Left ventricle myocardium inferior (tissue), 1 donor: ENCODE measurements around the gene GDAP1L1. TPM values are rescaled to one million over a fixed set of nuclear protein-coding genes. Genes with fewer than 3 reads are reported as not detected.
A peak's percentile ranks its signal among the peaks of the same experiment; 100 is the strongest.

Experiments
- DNase-seq: peaks from one replicate; pipeline ENCODE4 v3.0.0-alpha.2; 2020
- H3K27ac ChIP-seq: fragments of 200-600 bp; replicated peaks from 2 replicates; pipeline ENCODE4 v1.8.0; 2021
- H3K27me3 ChIP-seq: fragments of 200-600 bp; 2 replicates; pipeline ENCODE4 v1.8.0; 2021; ENCODE audit warnings: low read depth
- H3K36me3 ChIP-seq: fragments of 200-600 bp; 2 replicates; pipeline ENCODE4 v1.8.0; 2021
- H3K4me1 ChIP-seq: fragments of 200-600 bp; 2 replicates; pipeline ENCODE4 v1.8.0; 2021
- H3K4me3 ChIP-seq: fragments of 200-600 bp; 2 replicates; pipeline ENCODE4 v1.8.0; 2021; ENCODE audit warnings: mild to moderate bottlenecking, moderate library complexity
- H3K9me3 ChIP-seq: fragments of 200-600 bp; replicated peaks from 2 replicates; pipeline ENCODE4 v1.8.0; 2021
- CTCF ChIP-seq: fragments of 200-600 bp; IDR thresholded peaks from 2 replicates; pipeline ENCODE4 v1.8.0; 2021; ENCODE audit warnings: antibody characterized with exemption, mild to moderate bottlenecking, borderline replicate concordance
- intact Hi-C: fragments of 100-400 bp; cut with micrococcal nuclease; formaldehyde crosslinking; loops from one replicate; pipeline ENCODE4 v1.11.0; 2022
- total RNA-seq: library from RNA; stranded (reverse); fragmentation: NEBNext Ultra II Directional; extraction: Animal tissue kit (Norgen Biotek cat#: 25700); gene quantifications from one replicate; pipeline ENCODE4 v1.2.1, GENCODE V29; 2021
- donor health status: DM: no; HTN: yes; CAD: no; lungs with severe emphysema.

Gene GDAP1L1
- total RNA-seq, 1 donor from 2014 or later = 0.55 TPM

DNA sequence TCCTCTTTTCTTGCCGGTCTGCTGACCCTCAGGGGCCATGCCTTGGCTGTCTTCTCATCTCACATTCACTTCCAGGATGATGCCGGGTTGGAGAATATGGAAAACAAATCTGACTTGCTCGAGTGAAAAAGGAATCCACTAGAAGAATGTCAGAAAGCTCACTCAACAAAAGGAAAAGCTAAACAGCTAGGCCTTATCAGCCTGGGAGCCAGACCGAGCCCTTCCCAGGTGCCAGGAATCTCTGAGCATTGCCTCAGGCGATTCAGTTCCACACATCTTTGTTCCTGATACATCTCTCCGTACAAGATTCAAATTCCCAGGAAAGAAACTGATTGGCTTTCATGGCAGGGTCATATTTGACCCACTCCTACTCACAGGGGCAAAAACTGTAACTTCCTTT lies 27.3 kb upstream of the GDAP1L1 start:
- no peak for DNase-seq
- H3K27me3 ChIP-seq = no peaks in the 10 kb centered on the region
- no peak overlapping the region for H3K4me3 ChIP-seq
- H3K4me1 ChIP-seq = peaks cover 39% of the 10 kb centered on the region
- peak overlapping the region; percentile 80 for H3K27ac ChIP-seq
- H3K36me3 ChIP-seq = peaks cover 5% of the 10 kb centered on the region
- H3K9me3 ChIP-seq = no peaks in the 10 kb centered on the region
- intact Hi-C loops = loop anchor here (5.0 kb wide), 1 partner anchor 93 kb away; the partner anchor contains the start of gene FITM2
- no peak for TF ChIP-seq CTCF

- H3K4me3 ChIP-seq = no peak overlapping the region
- H3K27me3 ChIP-seq = no peaks in the 10 kb centered on the region
- peak overlapping the region; percentile 80 for H3K27ac ChIP-seq
- H3K9me3 ChIP-seq = no peaks in the 10 kb centered on the region
- H3K36me3 ChIP-seq = peaks cover 5% of the 10 kb centered on the region
- H3K4me1 ChIP-seq = peaks cover 39% of the 10 kb centered on the region
- intact Hi-C loops = no loop called here
- DNase-seq = no peak
- no peak for TF ChIP-seq CTCF
These were observed 25.6 kb upstream of the GDAP1L1 start for GRCh38 chr20:44221368-44221954.

- peaks cover 5% of the 10 kb centered on the region for H3K36me3 ChIP-seq
- intact Hi-C loops = no loop called here
- peak overlapping the region; percentile 80 for H3K27ac ChIP-seq
- no peaks in the 10 kb centered on the region for H3K27me3 ChIP-seq
- no peak for DNase-seq
- no peaks in the 10 kb centered on the region for H3K9me3 ChIP-seq
- peaks cover 39% of the 10 kb centered on the region for H3K4me1 ChIP-seq
- TF ChIP-seq CTCF = no peak
- H3K4me3 ChIP-seq = no peak overlapping the region
These were observed 25.1 kb upstream of the GDAP1L1 start for GRCh38 chr20:44222027-44222426.

GRCh38 chr20:44222633-44223368 lies 24.3 kb upstream of the GDAP1L1 start:
- intact Hi-C loops = no loop called here
- H3K27ac ChIP-seq = peak overlapping the region; percentile 80
- DNase-seq = peak; percentile 28
- peaks cover 5% of the 10 kb centered on the region for H3K36me3 ChIP-seq
- no peaks in the 10 kb centered on the region for H3K27me3 ChIP-seq
- no peaks in the 10 kb centered on the region for H3K9me3 ChIP-seq
- H3K4me1 ChIP-seq = peaks cover 39% of the 10 kb centered on the region
- TF ChIP-seq CTCF = no peak
- H3K4me3 ChIP-seq = no peak overlapping the region

- Histone ChIP-seq H3K4me1 (peaks cover 40% of the 10 kb centered on the region), H3K4me3 (no peak overlapping the region), H3K27me3 (no peaks in the 10 kb centered on the region), H3K27ac (peak overlapping the region; percentile 80), H3K9me3 (no peaks in the 10 kb centered on the region), H3K36me3 (peaks cover 5% of the 10 kb centered on the region)
- intact Hi-C loops = no loop called here
- DNase-seq = no peak
- TF ChIP-seq CTCF = no peak
These were observed 23.4 kb upstream of the GDAP1L1 start for GRCh38 chr20:44223721-44224120.
